GM21528 (cell line): ENCODE measurements around the gene MAPT.
"Not testable (repeated sequence)": the region's sequence is repeated elsewhere in the genome, so short reads cannot be mapped to it uniquely, and the experiment has no call there.

Experiments
- ATAC-seq: cut with Tn5 transposase; IDR thresholded peaks from one replicate; pipeline ENCODE4 v1.9.1; 2021; ENCODE audit warnings: mild to moderate bottlenecking, moderate library complexity; ENCODE audit not compliant: unreplicated experiment, low FRiP score

Gene MAPT

GRCh38 chr17:45948881-45949624 lies 54.7 kb downstream of the MAPT start:
- ATAC-seq = no peak

GRCh38 chr17:45949755-45950320 lies 55.5 kb downstream of the MAPT start:
- no peak for ATAC-seq

GRCh38 chr17:45950888-45951287 lies 56.5 kb downstream of the MAPT start:
- ATAC-seq = no peak

- ATAC-seq = no peak
These were observed 57.0 kb downstream of the MAPT start for GRCh38 chr17:45951403-45951802.

- no peak for ATAC-seq
These were observed 57.6 kb downstream of the MAPT start for GRCh38 chr17:45951941-45952340.

- ATAC-seq = no peak
These were observed 58.5 kb downstream of the MAPT start for GRCh38 chr17:45952814-45953320.

- no peak for ATAC-seq
These were observed 59.2 kb downstream of the MAPT start for GRCh38 chr17:45953561-45953960.

- no peak for ATAC-seq
These were observed 60.6 kb downstream of the MAPT start for GRCh38 chr17:45954914-45955313.

GRCh38 chr17:45955326-45955725 lies 61.0 kb downstream of the MAPT start:
- ATAC-seq = no peak

GRCh38 chr17:45956090-45956489 lies 61.7 kb downstream of the MAPT start:
- ATAC-seq = no peak

- ATAC-seq = not testable (repeated sequence)
These were observed 62.4 kb downstream of the MAPT start for GRCh38 chr17:45956746-45957145.

GRCh38 chr17:45958307-45958706 lies 64.0 kb downstream of the MAPT start:
- no peak for ATAC-seq

- no peak for ATAC-seq
These were observed 64.8 kb downstream of the MAPT start for GRCh38 chr17:45958994-45959665.

GRCh38 chr17:45960311-45960710 lies 66.0 kb downstream of the MAPT start:
- ATAC-seq = no peak

GRCh38 chr17:45961206-45961605 lies 66.9 kb downstream of the MAPT start:
- no peak for ATAC-seq

GRCh38 chr17:45962221-45962972 lies 68.0 kb downstream of the MAPT start:
- no peak for ATAC-seq

- ATAC-seq = no peak
These were observed 68.9 kb downstream of the MAPT start for GRCh38 chr17:45963283-45963682.

GRCh38 chr17:45963889-45964288 lies 69.5 kb downstream of the MAPT start:
- no peak for ATAC-seq

- no peak for ATAC-seq
These were observed 70.3 kb downstream of the MAPT start for GRCh38 chr17:45964634-45965033.

GRCh38 chr17:45965812-45966211 lies 71.5 kb downstream of the MAPT start:
- ATAC-seq = no peak
